GM18505 (cell line): ENCODE measurements around the gene IFNL3.
"Not testable (repeated sequence)": the region's sequence is repeated elsewhere in the genome, so short reads cannot be mapped to it uniquely, and the experiment has no call there.

Experiments used
- ATAC-seq: cut with Tn5 transposase; IDR thresholded peaks from one replicate; pipeline ENCODE4 v1.9.1; 2021; ENCODE audit not compliant: unreplicated experiment
- POLR2A ChIP-seq: IDR thresholded peaks from 4 replicates; pipeline ENCODE4 v1.6.1; 2011; ENCODE audit warnings: borderline replicate concordance; ENCODE audit not compliant: insufficient read depth, insufficient read length; ENCODE audit errors: extremely low read depth

IFNL3 gene

GRCh38 chr19:39244410-39245100 is at the start of gene IFNL3:
Gene IFNL3 (minus strand): TSS chr19:39245006. CDS start chr19:39244967, 39 bp downstream.
- ATAC-seq = not testable (repeated sequence)

DNA sequence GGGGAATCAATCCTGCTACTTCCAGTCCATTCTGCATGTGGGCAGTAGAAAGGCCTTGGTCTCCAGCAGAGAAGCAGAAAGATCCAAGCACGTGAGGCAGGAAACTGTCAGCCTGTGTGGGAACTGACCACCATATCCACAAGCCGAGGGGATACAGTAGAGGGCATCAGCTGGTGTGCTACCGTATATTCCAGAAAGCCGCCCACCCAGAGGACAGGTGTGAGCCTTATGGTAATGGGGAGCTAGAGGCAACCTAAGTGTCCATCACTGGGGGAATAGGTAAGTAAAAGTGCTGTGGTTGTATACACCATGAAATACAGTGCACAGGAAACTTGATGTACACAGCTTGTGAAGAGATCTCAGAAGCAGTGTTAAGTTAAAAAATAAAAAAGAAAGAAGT is 48.6 kb upstream of the IFNL3 start:
- no peak for ATAC-seq
- TF ChIP-seq POLR2A = no peak

- ATAC-seq = no peak
- no peak for TF ChIP-seq POLR2A
These were observed 39.2 kb upstream of the IFNL3 start for GRCh38 chr19:39284032-39284431.

DNA sequence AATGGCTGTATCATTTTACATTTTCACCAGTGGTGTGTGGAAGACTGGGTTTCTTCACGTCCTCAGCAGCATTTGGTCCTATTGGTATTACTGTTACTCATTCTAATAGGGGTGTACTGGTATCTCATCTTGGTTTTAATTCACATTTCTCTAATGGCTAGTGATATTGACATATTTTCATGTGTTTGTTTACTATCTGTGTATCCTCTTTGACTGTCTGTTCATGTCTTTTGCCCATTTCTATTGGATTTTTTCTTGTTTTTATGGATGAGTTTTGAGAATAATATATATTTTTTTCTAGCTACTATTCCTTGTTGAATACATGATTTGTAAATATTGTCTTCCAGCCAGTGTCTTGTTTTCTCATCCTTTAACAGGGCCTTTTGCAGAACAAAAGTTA is 37.2 kb upstream of the IFNL3 start:
- no peak for TF ChIP-seq POLR2A
- ATAC-seq = no peak

GRCh38 chr19:39277598-39277997 is 32.8 kb upstream of the IFNL3 start:
- no peak for ATAC-seq
- no peak for TF ChIP-seq POLR2A

DNA sequence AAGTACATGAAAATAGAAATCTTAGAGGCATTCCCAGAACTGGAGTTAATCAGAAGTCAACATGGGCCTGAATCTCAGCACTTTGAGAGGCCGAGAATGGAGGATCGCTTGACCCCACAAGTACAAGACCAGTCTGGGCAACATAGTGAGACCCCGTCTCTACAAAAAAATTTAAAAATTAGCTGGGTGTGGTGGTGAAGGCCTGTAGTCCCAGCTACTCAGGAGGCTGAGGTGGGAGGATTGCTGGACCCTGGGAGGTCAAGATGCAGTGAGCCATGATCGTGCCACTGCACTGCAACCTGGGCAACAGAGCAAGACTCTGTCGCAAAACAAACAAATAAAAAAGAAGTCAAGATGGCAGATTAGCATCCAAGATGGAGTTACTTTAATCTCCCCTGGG is 31.9 kb upstream of the IFNL3 start:
- ATAC-seq = no peak
- no peak for TF ChIP-seq POLR2A

DNA sequence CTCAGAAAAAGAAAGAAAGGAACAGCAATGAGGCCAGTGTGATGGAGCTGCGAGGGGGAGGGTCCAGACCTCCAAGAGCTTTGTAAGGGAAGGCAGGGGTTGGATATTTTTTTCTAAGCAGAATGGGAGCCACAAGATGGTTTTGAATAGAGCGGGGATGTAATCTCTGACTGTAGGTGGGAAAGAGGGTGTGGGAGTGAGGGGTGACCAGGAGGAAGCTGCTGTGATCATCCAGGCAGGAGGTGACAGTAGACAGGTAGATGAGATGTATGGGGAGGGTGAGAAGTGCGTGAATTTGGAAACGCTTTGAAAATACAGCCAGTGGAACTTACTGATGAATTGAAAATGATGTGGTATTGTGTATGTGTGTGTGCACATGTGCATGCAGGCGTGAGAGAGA is 30.8 kb upstream of the IFNL3 start:
- ATAC-seq = no peak
- TF ChIP-seq POLR2A = no peak

GRCh38 chr19:39273859-39274258 is 29.1 kb upstream of the IFNL3 start:
- ATAC-seq = not testable (repeated sequence)

GRCh38 chr19:39270036-39270871 is 25.4 kb upstream of the IFNL3 start:
- TF ChIP-seq POLR2A = no peak

GRCh38 chr19:39269369-39269768 is 24.6 kb upstream of the IFNL3 start:
- ATAC-seq = not testable (repeated sequence)

More at GRCh38 chr19:39270036-39270871, 25.4 kb upstream of the IFNL3 start:
- ATAC-seq = no peak

DNA sequence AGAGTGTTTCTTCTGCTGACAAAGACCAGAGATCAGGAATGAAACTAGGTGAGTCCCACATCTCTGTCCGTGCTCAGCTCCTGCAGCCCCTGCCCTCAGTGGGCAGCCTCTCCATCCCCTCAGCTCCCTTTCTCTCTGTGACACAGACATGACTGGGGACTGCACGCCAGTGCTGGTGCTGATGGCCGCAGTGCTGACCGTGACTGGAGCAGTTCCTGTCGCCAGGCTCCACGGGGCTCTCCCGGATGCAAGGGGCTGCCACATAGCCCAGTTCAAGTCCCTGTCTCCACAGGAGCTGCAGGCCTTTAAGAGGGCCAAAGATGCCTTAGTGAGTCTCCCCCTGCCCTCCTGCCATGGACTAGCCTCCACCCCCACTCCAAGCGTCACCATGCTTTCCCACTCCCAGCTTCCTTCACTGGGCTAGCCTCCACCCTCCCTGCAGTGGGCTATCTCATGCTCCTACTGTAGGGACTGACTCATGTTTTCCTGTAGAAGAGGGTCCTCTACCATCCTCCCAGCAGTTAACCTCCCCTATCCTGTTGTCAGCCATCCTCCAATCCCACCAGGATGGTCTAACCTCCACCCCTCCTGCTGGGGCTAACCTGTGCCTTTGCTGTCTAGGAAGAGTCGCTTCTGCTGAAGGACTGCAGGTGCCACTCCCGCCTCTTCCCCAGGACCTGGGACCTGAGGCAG is 23.9 kb upstream of the IFNL3 start:
- not testable (repeated sequence) for ATAC-seq

- ATAC-seq = not testable (repeated sequence)
These were observed 23.3 kb upstream of the IFNL3 start, which contains the start of gene IFNL2 for GRCh38 chr19:39268085-39268484. Gene IFNL2 (plus strand): TSS chr19:39268396. CDS start chr19:39268569, 173 bp downstream.

- TF ChIP-seq POLR2A = no peak
- no peak for ATAC-seq
These were observed 20.6 kb upstream of the IFNL3 start for GRCh38 chr19:39265321-39265916.
